ENCODE measurements around the gene E2F3.

Gene E2F3

GRCh38 chr6:20401205-20402091 lies at the start of gene E2F3 (continued):
- TF ChIP-seq ZNF280D (tag by site-specific recombination; IDR thresholded peaks at IDR 0.05) (no peak), ZNF114 (tag by site-specific recombination; IDR thresholded peaks at IDR 0.05) (no peak), ZNF639 (tag by site-specific recombination; IDR thresholded peaks at IDR 0.05) (0 out of 2 replicates have a peak, but pooled peaks have one; percentile 67), ZNF629 (tag by site-specific recombination; IDR thresholded peaks at IDR 0.05) (peak; percentile 56; the same call in 1 of the 2 replicates), ZNF280C (tag by site-specific recombination; IDR thresholded peaks at IDR 0.05) (no peak), ZNF501 (tag by site-specific recombination; IDR thresholded peaks at IDR 0.05) (peak; percentile 88), ZNF488 (tag by site-specific recombination; IDR thresholded peaks at IDR 0.05) (no peak), ZNF211 (tag by site-specific recombination; IDR thresholded peaks at IDR 0.05; ENCODE audit: low read depth) (no peak), ZNF138 (tag by site-specific recombination; IDR thresholded peaks at IDR 0.05; ENCODE audit: borderline replicate concordance) (no peak), ZNF19 (tag by site-specific recombination; IDR thresholded peaks at IDR 0.05; ENCODE audit: low read depth) (no peak), ZNF398 (tag by site-specific recombination; IDR thresholded peaks at IDR 0.05) (no peak; the same call in 1 of the 2 replicates), ZNF416 (tag by site-specific recombination; IDR thresholded peaks at IDR 0.05) (no peak), ZNF175 (tag by site-specific recombination; IDR thresholded peaks at IDR 0.05) (no peak), ZNF146 (tag by site-specific recombination; IDR thresholded peaks at IDR 0.05) (no peak), ZNF423 (tag by site-specific recombination; IDR thresholded peaks at IDR 0.05) (no peak), REST (tag by site-specific recombination; IDR thresholded peaks at IDR 0.05) (no peak), KLF16 (tag by site-specific recombination; IDR thresholded peaks at IDR 0.05) (no peak), ZNF518A (tag by site-specific recombination; conservative IDR thresholded peaks at IDR 0.05; ENCODE audit: low read depth) (no peak), HOXC10 (CRISPR knock-in tag; IDR thresholded peaks at IDR 0.05) (peak; percentile 100)
